ENCODE measurements around the gene MARK1. TPM values are rescaled to one million over a fixed set of nuclear protein-coding genes. Genes with fewer than 3 reads are reported as not detected.

MARK1 gene
- total RNA-seq, 4 donors from 2014 or later: 2.5 to 8.0 (median 4.0) TPM

GRCh38 chr1:220566869-220567268, 38.9 kb downstream of the MARK1 start:
- DNase-seq: no peak
- Histone ChIP-seq H3K27ac (no peak overlapping the region), H3K4me1 (no peaks in the 10 kb centered on the region), H3K9me3 (no peaks in the 10 kb centered on the region), H3K4me3 (no peak overlapping the region), H3K27me3 (no peaks in the 10 kb centered on the region), H3K36me3 (no peaks in the 10 kb centered on the region)
- no peak for TF ChIP-seq POLR2A (IDR thresholded peaks at IDR 0.05)
- TF ChIP-seq, protein P1, sequence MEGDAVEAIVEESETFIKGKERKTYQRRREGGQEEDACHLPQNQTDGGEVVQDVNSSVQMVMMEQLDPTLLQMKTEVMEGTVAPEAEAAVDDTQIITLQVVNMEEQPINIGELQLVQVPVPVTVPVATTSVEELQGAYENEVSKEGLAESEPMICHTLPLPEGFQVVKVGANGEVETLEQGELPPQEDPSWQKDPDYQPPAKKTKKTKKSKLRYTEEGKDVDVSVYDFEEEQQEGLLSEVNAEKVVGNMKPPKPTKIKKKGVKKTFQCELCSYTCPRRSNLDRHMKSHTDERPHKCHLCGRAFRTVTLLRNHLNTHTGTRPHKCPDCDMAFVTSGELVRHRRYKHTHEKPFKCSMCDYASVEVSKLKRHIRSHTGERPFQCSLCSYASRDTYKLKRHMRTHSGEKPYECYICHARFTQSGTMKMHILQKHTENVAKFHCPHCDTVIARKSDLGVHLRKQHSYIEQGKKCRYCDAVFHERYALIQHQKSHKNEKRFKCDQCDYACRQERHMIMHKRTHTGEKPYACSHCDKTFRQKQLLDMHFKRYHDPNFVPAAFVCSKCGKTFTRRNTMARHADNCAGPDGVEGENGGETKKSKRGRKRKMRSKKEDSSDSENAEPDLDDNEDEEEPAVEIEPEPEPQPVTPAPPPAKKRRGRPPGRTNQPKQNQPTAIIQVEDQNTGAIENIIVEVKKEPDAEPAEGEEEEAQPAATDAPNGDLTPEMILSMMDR (IDR thresholded peaks at IDR 0.05): no peak

DNA sequence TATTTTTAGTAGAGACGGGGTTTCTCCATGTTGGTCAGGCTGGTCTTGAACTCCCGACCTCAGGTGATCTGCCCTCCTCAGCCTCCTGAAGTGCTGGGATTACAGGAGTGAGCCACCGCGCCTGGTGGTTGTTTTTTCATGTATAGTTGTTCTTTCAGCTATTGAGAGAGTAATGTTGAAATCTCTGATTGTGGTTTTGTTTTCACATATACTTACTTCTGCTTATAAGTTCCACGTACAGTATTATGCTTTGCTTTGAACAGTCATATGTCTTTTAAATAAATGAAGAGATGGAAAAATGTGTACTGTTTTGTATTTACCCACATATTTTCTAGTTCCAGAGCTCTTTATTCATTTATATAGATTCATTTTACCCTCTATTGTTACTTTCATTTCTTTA, 44.5 kb downstream of the MARK1 start:
- no peak overlapping the region for H3K27ac ChIP-seq
- peaks cover 0 to 13% (median 0%) of the 10 kb centered on the region in 4 donors for H3K9me3 ChIP-seq
- no peak overlapping the region for H3K4me3 ChIP-seq
- no peak for DNase-seq
- no peaks in the 10 kb centered on the region for H3K36me3 ChIP-seq
- TF ChIP-seq, protein P1 (IDR thresholded peaks at IDR 0.05): no peak
- TF ChIP-seq POLR2A (IDR thresholded peaks at IDR 0.05): no peak
- H3K27me3 ChIP-seq: no peaks in the 10 kb centered on the region
- H3K4me1 ChIP-seq: no peaks in the 10 kb centered on the region

- no peak for TF ChIP-seq POLR2A (IDR thresholded peaks at IDR 0.05)
- TF ChIP-seq, protein P1 (IDR thresholded peaks at IDR 0.05): no peak
- peaks cover 0 to 13% (median 0%) of the 10 kb centered on the region in 4 donors for H3K9me3 ChIP-seq
These were observed 45.9 kb downstream of the MARK1 start for GRCh38 chr1:220573836-220574235.

DNA sequence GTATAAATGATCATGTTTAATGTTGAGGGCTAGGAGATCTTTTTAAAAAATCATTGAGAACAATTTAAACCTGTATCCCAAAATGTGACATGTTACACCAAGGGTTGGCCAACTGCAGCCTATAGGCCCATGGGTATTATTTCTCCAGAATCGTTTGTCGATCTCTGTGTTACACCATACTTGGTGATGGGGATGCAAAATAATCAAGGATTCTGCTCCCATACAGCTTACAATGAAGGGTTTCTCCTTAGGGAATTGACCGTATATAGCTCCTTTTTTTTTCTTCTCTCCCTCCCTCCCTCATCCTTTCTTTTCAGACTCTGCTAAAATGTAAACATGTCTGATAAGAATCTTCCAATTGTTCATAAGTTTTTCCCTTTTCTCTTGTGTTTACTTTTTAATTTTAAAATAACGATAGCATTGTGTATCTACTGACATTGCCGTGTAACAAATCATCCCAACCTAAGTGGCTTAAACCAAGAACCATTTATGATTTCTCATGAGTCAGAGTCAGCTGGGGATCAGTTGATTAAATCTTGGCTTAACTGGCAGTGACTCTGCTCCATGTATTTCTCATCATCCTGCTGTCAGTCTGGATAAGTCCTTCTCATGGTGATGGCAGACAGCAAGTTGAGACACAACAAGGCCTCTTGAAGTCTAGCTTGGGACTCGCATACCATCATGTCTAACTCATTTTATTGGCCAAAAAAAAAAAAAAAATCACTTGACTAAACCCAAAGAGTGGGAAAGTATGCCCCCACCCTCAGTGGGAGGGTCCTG, 48.0 kb downstream of the MARK1 start:
- H3K9me3 ChIP-seq: peaks cover 0 to 13% (median 0%) of the 10 kb centered on the region in 4 donors
- no peak for TF ChIP-seq POLR2A (IDR thresholded peaks at IDR 0.05)
- TF ChIP-seq, protein P1 (IDR thresholded peaks at IDR 0.05): no peak
- no peaks in the 10 kb centered on the region for H3K36me3 ChIP-seq
- H3K4me1 ChIP-seq: no peaks in the 10 kb centered on the region
- no peak overlapping the region for H3K27ac ChIP-seq
- no peak overlapping the region for H3K4me3 ChIP-seq
- no peak for DNase-seq
- no peaks in the 10 kb centered on the region for H3K27me3 ChIP-seq

More at GRCh38 chr1:220573836-220574235, 45.9 kb downstream of the MARK1 start:
- no peak for DNase-seq
- Histone ChIP-seq H3K27me3 (no peaks in the 10 kb centered on the region), H3K36me3 (no peaks in the 10 kb centered on the region), H3K4me3 (no peak overlapping the region), H3K4me1 (no peaks in the 10 kb centered on the region), H3K27ac (no peak overlapping the region)

- Histone ChIP-seq H3K9me3 (peaks cover 0 to 13% (median 0%) of the 10 kb centered on the region in 4 donors), H3K27me3 (no peaks in the 10 kb centered on the region), H3K36me3 (no peaks in the 10 kb centered on the region), H3K4me1 (no peaks in the 10 kb centered on the region), H3K27ac (no peak overlapping the region), H3K4me3 (no peak overlapping the region)
- TF ChIP-seq POLR2A (IDR thresholded peaks at IDR 0.05): no peak
- TF ChIP-seq, protein P1 (IDR thresholded peaks at IDR 0.05): no peak
- DNase-seq: no peak
These were observed 50.0 kb downstream of the MARK1 start for GRCh38 chr1:220577926-220578325.
